Activated CD4-positive, alpha-beta T cell treated with anti-CD3 and anti-CD28 coated beads for 4 hours (primary cell): Measurements from ENCODE around the gene RPL7L1.
A peak's percentile ranks its signal among the peaks of the same experiment; 100 is the strongest.
"Not testable (repeated sequence)": the region's sequence is repeated elsewhere in the genome, so short reads cannot be mapped to it uniquely, and the experiment has no call there.

ENCODE experiments used
- DNase-seq, 2 donors: peaks; one replicate each; pipeline ENCODE4 v3.0.0-alpha.2; 2020

The RPL7L1 gene

DNA sequence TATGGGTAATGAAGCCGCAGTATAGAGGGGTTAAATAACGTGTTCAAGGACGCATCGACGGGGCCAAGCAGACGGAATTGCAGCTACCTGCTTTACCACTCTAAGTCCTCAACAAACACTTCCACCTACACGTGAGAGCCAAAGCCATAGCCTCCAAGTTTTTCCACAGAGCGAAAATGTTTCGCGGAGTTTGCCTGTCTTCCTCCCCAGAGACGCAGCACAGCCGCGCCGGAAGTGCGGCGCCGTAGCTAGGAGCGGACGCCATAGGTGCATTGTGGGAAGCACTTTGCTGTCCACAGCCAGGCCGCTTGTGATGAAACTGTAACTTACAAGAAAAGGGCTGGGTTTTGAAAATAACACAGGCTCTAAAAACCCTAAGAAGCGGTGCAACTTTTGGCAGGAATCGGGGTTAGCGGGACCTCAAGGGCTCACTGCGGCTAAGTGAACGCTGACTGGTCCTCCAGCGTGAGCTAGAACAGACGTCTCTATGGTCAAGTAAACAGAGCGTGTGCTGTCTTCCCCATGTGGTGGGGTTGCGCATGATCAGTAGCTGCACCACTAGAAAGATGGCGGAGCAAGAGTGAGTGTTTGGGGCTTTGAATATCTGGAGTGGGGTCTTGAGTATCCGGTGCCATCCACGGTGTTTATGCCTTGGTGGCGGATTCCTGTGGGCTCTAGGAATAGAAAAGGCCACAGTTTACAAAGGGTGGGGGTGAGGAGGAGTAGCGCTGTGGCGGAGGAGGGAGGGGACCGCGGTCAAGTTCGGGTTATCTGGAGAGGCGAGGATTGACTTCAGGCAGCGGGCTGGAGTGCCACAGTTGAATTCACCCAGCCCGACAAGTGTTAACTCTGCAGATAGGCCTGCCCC is at the start of gene RPL7L1:
Gene RPL7L1, plus strand, starts transcription at position 245 of the 868 bp plus-strand sequence. Its CDS starts 295 bp downstream, at position 540.
- DNase-seq = peak; percentile 77 to 85

DNA sequence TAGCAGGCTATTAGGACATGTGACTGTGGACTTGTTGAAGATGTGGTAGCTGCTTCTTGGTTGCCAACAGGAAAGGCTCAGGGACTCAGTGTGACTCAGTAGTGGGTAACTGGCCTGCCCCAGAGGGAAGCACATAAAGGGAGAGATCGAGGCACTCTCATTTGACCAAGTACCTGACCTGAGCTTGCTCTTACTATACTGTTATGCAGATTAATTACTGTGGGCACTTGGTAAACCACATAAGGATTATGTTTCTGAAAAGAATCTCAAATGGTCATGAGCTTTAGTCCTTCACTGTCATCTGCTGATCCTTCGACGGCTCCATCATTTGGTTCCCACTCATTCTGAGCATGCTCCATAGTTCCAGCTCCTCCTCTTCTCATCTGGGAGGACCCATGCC is 48.2 kb upstream of the RPL7L1 start:
- no peak for DNase-seq

DNA sequence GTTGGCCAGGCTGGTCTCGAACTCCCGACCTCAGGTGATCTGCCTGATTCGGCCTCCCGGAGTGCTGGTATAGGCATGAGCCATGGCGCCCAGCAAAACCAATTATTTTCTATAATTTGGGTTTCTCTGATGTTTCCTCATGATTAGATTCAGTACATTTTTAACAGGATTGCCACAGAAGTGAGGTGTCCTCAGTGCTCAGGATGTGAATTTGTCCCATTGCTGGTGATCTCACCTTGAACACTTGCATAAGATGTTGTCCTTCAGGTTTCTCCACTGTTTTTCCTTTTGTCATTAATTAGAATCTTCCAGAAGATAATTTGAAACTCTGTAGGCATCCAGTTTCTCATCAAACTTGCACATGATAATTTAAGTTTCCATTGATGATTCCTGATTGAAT is 45.4 kb upstream of the RPL7L1 start:
- DNase-seq = no peak

DNA sequence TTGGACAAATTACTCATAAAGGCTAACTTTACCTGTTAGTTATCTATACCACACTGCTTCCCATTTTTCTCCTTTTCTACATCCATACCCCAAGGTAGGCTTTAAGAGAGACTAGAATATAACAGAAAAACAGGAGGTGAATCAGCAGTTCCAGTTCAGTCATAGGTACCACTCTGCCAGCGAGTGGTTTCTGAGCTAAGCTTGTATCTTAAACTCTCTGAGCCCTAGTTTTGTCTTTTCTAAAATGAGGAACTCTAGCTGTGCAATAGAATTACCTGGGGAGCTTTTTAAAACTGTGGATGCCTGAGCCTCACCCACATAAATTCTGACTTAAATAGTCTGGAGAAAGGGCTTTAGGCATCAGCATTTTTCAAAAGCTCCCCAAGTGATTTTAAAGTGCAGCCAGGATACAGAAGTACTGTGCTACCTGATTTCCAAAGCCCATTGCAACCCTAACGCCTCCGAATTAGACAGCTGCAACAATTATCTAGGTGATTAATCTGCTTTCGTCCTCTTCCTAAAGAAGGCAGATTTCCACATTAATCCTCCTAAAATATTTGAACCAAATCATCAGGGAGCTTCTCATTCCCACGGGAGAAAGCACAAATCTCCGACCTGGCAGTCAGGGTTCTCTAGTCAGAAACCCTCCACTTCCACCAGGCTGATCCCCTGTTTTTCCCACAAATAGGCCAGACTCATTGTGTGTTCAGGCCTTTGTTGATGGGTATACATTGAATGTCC is 37.4 kb upstream of the RPL7L1 start:
- DNase-seq = no peak

DNA sequence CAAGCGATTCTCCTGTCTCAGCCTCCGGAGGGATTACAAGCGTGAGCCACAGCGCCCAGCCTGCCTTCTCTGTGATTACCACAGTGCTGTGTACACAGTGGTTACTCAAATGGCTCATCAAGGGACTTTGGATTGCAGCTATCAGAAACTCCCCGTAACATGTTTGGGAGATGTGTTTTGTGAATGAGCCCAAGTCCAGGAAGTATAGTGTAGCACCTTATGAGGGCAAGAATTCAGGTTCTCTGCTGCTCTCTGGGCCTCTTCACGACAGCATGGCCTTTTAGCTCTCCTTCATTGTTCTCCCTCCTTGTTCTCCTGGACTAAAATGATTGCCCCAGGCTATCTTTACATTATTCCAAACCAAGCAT is 34.1 kb upstream of the RPL7L1 start:
- DNase-seq = no peak

DNA sequence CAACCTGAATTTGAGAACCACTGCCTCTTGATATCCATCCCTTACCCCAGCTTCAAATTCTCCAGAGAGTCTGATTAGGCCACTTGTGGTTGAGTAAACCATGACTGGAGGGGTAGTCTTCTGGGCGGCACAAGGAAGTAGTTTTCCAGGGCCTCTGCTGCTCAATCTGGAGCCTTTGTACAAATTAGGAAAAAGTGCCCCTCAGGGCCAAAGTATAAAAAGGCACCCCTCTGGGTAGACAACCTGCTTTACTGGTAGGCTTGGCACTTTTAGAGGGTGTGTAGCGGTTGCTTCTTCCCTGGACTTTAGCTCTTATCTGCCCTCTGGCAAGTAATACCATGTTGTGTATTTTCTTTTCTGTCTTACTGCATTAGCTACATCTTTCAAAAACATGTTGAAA is 32.9 kb upstream of the RPL7L1 start:
- DNase-seq = no peak

DNA sequence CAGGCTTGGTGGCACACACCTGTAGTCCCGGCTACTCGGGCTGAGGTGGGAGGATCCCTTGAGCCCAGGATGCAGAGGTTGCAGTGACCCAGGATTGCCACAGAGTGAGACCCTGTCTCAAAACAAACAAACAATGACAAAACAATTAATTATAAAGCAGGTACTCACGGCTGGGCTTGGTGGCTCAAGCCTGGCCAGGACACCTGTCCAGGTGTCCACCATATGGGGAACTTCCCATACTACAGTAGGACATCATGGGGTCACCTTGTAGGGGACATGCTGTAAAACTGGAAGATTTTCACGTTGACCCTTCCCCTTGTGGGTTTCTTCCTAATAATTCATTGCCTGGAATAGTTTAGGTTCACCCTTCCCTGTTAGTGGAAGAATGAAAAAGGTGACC is 30.7 kb upstream of the RPL7L1 start:
- no peak for DNase-seq

DNA sequence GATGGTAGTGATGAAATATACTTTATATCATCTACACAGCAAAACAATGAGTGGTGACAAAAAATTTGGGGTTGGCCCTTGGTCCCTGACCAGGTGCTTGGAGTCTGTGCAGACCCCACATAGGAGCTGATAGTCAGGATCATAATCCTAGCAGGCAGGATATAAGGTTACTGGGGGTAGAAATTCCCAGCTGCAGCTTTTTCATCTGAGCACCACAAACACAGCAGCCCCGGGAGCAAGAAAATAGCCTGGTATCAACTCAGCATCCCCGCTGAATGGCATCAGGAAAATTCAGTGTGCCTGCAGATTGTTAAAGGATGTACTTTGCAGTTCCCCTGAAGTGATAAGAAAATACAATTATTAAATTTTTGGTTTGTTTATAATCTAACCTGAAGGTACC is 27.8 kb upstream of the RPL7L1 start:
- DNase-seq = no peak

DNA sequence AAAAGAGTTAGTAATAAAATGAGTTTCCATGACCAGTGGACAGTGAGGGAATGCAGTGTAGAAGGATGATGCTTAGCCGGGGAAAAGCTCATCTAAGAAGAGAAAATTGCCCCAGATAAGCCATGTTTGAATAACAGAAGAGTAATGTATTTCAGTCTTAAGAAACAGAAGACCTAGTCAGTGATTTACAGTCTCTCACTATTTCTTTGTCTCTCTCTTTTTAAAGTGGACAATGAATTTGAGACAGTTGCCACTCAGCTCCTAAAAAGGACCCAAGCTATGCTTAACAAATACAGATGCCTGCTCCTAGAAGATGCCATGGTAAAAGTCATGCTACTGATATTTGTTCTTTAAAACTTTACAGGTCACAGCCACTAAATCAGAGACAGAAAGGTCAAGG is 19.4 kb upstream of the RPL7L1 start:
- DNase-seq = no peak

DNA sequence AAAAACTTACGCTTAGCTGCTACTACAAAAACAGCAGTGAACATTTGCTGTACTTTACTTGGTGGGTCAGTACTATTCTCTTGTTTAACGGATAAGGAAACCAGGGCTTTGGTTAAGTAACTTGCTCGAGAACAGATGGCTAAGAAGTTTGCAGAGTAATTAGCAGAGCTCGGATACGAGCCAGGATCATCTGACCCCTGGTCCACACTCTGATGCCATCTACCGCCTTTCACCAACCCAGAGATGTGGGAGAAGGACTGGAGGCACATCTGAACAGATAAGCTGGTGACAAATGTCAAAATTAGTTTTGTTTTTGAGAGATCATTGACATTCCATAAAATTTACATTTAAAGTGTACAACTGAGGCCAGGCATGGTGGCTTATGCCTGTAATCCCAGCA is 18.9 kb upstream of the RPL7L1 start:
- no peak for DNase-seq

DNA sequence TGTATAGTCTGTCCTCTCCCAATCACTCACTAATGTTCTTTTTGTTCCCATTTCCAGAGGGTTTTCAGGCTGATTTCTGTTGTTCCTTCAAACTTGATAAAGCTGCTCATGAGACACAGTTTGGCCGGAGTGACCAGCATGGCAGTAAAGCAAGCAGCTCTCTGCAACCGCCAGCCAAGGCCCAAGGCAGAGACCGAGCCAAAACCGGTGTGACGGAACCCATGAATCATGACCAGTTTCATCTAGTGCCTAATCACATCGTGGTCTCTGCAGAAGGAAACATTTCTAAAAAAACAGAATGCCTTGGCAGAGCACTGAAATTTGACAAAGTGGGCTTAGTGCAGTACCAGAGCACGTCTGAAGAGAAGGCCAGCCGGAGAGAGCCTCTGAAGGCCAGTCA is 14.8 kb upstream of the RPL7L1 start:
- DNase-seq = no peak

DNA sequence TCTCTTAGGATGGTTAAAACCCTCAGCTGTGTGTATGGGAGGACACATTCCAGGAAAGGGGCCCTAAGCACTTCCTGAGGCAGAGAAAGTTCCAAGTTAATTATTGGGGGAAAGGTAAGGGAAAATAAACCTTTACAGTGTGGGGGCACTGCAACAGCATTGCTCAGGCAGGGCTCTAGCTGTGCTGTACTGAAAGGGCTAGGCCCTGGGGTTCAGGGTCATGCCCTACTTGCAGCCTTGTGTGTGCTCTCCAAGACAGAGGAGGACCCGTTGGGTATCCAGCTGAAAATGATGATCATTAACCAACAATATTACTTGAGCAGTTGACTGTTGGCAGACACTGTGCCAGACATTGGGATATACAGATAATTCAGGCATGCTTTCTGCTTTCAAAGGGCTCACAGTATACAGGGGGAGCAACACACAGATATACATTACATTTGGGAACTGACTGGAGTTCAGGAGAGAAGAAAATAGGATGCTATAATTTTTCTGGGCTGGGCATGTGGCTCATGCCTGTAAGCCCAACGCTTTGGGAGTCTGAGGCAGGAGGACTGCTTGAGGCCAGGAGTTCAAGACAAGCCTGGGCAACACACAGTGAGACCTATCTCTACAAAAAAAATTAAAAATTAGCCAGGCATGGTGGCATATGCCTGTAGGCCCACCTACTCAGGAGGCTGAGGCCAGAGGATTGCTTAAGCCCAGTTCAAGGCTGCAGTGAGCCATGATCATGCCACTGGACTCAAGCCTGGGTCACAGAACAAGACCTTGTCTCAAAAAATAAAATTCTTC is 9.1 kb upstream of the RPL7L1 start:
- DNase-seq = no peak

DNA sequence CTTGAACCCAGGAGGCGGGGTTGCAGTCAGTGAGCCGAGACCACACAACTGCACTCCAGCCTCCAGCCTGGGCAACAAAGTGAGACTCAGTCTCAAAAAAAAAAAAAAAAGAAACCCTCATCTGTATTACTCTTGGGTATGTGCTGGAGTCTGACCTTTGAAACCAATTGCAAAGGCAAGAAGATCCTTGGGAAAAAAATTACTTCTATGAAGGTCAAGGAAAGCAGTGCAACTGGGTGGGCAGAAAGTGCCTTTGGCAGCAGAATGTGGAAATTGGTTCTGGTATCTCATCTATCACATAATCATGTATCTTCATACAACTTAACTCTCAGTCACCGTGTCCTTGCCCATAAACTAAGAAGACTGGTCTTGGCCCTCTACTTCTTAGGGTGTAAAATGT is 7.7 kb upstream of the RPL7L1 start:
- DNase-seq = no peak

DNA sequence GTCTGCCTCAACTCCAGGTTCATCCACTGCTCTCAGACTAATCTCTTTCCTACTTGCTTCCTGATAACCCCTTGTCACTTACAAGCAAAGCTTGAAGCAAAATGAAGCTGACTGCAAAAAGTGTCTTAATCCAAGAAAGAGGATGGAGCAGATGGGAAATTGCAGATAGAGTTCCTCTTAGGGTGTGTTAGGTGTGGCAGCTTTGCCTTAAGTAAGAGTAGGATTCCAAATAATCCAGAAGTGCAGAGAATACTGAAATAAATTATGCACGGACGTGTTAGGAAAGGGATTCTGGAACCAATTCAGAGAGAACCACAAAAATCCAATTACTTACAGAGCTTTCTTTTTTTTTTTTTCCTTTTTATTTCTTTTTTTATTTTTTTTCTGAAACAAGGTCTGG is 6.1 kb upstream of the RPL7L1 start:
- DNase-seq = no peak

DNA sequence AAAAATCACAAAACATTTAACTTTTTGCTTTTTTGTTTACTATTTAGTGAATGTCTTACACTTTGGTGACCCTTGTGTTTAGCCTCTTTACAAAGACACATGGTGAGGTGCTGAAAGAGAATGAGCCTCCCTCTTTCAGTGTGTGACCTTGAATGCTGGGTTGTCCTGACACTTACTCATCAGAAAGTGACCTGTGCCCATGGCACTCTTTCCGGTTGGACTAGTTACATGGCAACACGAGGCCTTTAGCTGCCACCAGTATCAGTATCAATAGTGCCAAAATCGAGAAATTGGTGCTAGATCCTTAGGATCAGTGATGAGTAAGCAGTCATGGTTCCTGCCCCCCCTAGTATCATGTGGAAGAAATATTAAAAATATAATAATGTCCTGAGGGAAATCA is 1.7 kb upstream of the RPL7L1 start:
- DNase-seq = no peak

DNA sequence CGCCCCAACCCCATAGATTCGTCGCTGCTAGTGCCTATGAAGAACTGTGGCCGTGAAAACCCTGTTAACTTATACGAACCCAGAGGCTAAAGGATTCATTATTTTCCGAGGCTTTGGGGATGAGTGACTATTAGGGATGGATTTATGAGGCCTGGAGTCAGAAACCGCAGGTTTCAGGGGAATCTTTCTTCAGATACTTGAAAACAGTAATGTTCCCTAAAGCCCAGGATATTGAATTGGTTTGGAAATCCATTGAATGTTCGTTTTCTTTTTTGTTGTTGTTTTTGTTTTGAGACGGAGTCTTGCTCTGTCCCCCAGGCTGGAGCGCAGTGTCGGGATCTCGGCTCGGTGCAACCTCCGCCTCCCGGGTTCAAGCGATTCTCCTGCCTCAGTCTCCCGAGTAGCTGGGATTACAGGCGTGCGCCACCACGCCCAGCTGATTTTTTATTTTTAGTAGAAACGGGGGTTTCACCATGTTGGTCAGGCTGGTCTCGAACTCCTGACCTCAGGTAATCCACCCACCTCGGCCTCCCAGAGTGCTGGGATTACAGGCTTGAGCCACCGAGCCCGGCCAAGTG is 913 bp downstream of the RPL7L1 start:
- DNase-seq = not testable (repeated sequence)

DNA sequence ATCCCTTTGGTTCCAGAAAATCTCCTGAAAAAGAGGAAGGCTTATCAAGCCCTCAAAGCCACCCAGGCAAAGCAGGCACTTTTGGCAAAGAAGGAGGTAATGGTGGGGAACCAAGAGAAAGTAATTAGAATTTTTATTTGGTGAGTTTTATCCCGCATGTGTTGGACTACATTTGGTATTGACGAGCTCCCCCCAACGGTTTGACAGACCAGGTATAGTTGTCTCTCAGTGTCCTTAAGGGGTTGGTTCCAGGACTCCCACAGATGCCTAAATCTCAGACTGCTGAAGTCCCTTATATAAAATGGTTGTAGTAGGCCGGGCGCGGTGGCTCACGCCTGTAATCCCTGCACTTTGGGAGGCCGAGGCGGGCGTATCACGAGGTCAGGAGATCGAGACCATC is 1.5 kb downstream of the RPL7L1 start:
- not testable (repeated sequence) for DNase-seq

DNA sequence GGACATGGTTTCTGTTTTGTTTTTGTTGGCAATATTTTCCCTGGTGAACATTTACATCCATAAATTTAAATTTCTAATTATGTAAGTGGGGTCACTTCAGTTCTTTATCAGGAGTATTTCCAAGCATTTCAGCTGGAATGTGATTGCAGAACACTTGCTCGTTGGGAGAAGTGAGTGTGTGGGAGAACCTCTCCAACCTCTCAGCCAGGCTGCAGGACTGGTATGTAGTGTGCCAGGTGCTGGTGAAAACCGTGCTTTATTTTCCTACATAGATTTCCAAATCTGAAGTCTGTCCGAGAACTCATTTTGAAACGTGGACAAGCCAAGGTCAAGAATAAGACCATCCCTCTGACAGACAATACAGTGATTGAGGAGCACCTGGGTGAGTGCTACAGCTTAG is 6.3 kb downstream of the RPL7L1 start:
- DNase-seq = no peak

DNA sequence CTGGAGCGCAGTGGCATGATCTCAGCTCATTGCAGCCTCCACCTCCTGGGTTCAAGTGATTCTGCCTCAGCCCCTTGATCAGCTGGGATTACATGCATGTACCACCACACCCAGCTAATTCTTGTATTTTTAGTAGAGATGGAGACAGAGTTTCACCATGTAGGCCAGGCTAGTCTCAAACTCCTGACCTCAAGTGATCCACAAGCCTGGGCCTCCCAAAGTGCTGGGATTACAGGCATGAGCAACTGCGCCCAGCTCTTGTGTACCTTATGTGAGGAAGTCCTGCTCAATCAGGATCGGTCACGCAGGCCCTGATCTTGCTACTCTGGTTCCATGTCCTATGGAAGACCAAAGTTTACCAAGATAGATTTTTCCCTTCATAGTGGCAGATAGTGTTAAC is 8.8 kb downstream of the RPL7L1 start:
- not testable (repeated sequence) for DNase-seq

DNA sequence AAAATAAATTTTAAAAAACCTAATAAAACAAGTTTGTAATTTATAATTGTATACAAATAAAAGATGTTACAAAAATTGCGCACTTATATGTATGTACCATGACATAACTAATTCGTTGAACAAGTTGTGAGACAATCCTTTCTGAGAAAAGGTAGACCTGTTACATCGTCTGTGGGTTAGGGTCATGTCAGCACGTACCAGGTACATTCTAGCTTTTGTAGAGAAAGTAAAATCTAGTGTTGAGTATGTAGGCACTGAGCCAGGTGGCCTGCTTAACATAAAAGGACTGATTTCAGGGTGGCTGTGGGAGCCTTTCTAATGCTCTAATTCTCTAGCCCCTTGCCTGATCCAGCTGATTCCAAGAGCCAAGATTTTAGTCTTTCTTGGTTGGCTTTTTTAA is 10.4 kb downstream of the RPL7L1 start:
- no peak for DNase-seq

DNA sequence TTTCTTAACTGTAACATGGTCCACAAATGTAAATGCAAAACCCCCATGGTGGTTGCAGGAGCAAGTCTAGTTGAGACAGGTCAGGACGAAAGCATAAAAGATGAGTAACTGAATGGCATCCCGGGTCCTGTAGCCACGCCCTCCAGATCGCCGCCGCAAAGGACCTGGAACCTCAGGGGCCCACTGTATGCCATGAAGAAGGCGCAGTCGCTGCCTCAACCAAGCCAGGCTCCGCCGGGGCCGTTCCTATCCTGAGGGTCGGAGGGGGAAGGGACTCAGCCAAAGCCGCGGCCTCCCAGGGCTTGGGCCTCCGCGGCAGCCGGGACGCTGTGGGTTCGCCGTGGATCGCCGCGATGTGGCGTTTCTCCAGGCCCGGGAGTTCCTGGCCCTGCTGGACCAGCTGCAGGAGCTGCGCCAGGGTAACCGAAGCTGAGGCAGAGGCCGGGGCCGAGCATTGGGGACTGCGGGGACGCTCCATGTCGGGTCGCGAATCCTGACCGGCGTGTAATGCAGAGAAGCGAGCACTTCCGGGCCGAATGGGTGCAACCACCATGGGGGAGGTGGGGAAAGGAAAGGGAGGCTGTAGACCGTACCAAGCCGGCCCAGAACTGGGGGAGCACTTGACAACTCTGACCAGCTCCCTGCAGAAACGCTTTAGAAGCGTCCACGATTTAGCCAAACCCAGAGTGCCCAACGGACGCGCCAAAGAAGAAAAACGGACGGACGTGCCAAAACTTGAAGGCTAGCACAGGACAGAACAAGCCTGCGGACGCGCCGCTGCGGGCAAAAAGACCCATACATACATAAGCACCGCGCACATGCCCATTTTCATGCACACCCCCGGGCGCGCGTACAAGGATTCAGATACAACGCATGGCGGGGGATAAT is 11.1 kb downstream of the RPL7L1 start:
- peak; percentile 89 to 90 for DNase-seq

DNA sequence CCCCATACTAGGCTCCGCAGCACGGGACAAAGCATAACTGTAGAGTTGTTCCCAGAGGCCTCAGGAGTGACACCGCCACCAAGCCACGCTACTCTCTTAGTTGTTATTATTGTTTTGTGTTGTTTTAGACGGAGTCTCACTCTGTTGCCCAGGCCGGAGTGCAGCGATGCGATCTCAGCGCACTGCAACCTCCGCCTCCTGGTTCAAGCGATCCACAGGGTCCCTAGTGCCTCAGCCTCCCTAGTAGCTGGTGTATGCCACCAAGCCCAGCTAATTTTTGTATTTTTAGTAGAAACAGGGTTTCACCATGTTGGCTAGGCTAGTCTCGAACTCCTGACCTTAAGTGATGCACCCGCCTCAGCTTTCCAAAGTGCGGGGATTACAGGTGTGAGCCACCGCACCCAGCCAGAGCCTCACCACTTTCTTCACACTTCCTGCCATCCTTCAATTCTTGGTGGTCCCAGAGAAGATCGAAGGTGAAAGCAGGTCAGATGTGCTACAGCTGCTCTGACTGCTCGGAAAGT is 11.8 kb downstream of the RPL7L1 start:
- no peak for DNase-seq
